ENCODE data around the gene RAX.

The RAX gene

GRCh38 chr18:59239642-59240041 lies 33.6 kb downstream of the RAX start:
- no peak for DNase-seq

- no peak for DNase-seq
These were observed 34.9 kb downstream of the RAX start for GRCh38 chr18:59238385-59238784.

- no peak for DNase-seq
These were observed 40.2 kb downstream of the RAX start for GRCh38 chr18:59233017-59233410.

GRCh38 chr18:59232309-59233016 lies 40.8 kb downstream of the RAX start:
- DNase-seq = no peak

- DNase-seq = no peak
These were observed 41.4 kb downstream of the RAX start for GRCh38 chr18:59231877-59232276.

GRCh38 chr18:59231114-59231513 lies 42.1 kb downstream of the RAX start:
- no peak for DNase-seq

- DNase-seq = no peak
These were observed 43.4 kb downstream of the RAX start for GRCh38 chr18:59229701-59230443.

- no peak for DNase-seq
These were observed 44.1 kb downstream of the RAX start for GRCh38 chr18:59229191-59229590.

- no peak for DNase-seq
These were observed 44.9 kb downstream of the RAX start for GRCh38 chr18:59228351-59228750.

- DNase-seq = no peak
These were observed 50.9 kb downstream of the RAX start for GRCh38 chr18:59222341-59222740.

GRCh38 chr18:59220784-59221765 lies 52.2 kb downstream of the RAX start:
- DNase-seq = no peak

GRCh38 chr18:59220164-59220783 lies 53.0 kb downstream of the RAX start:
- DNase-seq = no peak

GRCh38 chr18:59219672-59220163 lies 53.5 kb downstream of the RAX start, which contains the start of gene GRP:
GRP (plus strand) TSS chr18:59220158; CDS start chr18:59220266, 108 bp downstream.
- no peak for DNase-seq

- DNase-seq = no peak
These were observed 55.2 kb downstream of the RAX start for GRCh38 chr18:59218018-59218417.

All from inflammatory macrophage treated with lipopolysaccharide for 1 hour (primary cell).